A172 (cell line): ENCODE data around the gene RBFOX1. TPM values are rescaled to one million over a fixed set of nuclear protein-coding genes. Genes with fewer than 3 reads are reported as not detected.

Experiments
- DNase-seq: peaks from one replicate; pipeline ENCODE4 v3.0.0-alpha.2; 2015; ENCODE audit warnings: low spot score
- total RNA-seq: library from RNA; depleted of rRNA; stranded (reverse); fragments of >200 nt; shearing (Covaris generic); gene quantifications from 2 replicates; pipeline ENCODE4 v1.2.3, GENCODE V29; 2014

RBFOX1 gene
- total RNA-seq, 1 experiment from 2014 or later: not detected

DNA sequence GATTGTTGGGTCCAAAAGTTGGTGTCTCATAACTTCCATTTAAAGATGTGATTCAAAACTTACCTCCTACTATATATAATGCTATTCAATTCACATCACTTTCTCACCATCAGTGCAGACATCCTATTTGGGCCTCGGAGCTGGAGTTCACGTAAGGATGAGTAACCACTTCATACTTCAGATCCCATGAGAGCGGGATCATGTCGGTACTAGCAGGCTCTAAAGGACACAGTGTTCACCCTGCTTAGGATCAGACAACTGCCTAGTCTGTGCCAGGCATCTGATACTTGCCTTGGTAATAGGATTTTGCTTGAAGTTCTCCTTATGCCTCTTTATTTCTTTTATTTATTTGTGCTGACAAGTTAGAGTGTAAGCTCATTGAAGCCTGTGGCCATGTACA is 39.5 kb downstream of the RBFOX1 start:
- no peak for DNase-seq

DNA sequence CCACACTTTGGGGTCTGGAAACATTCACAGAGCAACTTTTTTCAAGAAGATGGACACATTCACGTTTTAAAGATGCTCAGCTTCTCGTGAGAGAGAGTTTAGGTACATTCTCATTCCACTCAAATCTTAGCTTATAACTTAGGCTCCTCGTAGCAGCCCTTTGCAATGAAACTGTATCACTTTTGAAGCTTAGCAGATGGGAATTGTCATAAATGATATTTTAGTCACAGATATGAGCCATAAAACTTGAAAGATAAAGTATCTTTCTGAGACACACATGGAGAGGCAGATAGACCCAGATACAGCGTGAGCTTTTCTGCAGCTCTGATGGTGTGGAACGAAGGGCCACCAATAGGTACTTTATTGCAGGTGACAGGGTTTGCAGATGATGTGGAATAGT is 41.1 kb downstream of the RBFOX1 start:
- no peak for DNase-seq

DNA sequence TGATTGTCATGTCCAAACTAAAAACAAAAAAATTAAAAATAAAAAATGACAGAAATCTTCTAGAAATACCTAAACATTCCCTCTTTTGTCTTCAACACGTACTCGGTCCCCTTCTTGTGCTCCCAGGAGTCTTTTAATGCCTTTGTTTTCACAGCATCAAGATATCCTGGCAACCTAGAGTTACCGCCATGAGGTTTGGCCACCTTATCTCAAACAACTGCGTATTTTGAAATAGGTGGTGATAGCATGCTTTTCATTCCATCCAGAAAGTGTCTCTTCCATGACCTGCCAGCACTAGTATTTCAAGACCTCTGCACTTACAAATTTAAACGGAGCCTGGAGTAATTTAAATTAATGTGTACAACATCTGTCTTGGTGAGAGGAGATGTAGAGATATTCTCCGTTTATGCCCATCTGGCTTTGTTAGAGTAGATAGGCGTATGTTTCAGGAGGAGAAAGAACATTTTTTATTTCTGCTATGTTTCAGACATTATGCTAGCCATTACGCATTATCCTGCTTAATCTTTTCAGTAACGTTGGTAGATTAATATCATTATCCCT is 42.0 kb downstream of the RBFOX1 start:
- DNase-seq: no peak

DNA sequence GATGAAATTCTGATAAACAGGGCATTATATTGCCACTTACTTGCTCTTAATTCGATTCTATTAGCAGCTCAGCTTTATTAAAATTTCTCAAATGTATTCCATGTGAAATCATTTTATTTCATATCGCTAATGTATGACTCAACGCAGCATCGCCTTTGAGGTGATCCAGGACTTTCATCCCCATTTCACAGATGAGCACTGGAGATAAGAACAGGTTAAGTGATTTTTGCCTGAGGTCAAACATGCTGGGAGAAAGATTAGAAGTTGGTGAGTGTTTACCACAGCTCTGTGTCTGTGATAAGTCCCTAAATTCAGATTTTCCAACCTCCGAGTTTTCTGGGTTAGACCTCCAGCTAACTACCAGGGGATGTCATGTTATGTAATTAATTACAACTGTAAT is 43.6 kb downstream of the RBFOX1 start:
- no peak for DNase-seq

DNA sequence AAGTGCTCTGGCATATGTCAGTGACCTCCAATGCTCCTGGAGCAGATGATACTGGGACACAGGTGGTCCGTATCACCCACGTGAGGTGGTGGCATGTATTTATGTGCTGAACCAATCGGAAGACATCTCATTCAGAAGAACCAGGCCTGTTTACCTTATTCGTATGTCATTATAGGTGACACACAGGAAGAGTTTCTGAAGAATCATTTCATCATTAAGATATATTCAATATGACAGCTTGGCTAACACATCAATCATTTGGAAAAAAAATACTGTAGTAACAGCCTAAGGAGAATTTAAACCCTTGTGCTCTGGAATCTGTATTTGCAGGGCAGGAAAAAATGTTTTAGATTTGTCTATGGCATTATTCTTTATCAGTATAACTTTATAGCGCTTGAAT is 44.6 kb downstream of the RBFOX1 start:
- no peak for DNase-seq

DNA sequence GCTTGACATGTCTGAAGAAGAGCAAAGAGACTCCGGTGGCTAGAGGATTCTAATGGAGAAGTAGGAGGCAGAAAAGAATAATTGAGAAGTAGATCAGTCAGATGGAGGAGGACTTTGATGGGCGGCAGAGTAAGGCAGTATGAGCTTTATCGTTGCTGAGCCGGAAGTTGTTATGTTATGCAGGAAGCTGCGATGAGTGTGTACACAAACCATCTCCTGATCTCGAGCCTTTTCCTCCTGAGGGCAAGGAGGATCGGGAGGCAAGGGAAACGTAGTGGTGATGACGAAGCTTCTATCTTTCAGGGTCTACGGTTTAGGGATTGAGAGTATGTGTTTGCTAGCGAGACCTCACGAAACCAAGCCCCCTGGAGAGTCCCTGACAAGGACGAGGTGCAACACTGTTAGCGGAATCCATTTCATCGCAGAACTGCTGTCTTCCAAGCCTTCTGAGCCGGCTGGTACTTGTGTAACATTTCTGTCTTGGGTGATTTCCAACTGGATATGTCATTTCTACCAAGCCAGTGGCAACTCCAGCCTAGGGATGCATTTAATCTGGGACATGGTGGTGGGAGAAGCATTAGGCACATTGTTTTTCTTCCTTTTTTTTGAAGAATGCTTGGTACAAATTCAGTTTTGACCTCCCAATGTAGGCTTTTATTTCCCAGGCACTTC is 45.5 kb downstream of the RBFOX1 start:
- no peak for DNase-seq

DNA sequence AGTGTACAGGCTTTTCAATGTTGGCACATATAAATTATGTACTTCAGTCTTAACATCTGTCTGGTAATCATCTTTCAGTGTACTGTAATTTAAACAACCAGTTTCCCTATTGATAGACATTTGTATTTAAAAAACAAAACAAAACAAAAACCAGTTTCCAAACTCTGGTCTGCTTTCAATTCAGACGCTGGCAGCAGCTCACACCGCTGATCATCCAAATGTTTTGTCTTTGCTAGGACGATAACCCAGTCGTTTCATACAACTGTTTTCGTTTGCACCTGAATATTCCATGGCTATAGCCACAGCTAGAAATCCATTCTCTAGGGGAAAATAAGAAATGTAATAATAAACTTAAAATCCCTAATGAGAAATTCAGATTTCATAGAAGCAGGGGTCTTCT is 47.8 kb downstream of the RBFOX1 start:
- DNase-seq: no peak

DNA sequence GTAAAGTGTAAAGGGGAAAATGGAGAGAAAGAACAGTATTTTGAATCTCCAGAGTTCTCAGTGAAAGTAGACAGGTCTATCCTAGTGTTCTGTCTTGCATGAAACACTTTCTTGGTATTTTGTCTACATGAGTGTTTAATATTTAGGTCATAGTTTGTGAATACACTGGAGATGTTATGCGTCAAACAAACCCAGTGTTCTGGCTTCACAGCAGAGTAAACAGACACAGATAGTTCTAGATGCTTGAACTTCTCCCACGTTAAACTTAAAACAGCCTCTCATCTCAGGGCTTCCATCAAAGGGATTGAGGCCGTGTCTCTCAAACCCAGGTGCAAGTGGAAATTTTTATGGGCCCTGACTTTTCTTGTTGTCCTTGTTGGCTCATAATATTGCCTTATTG is 48.3 kb downstream of the RBFOX1 start:
- DNase-seq: no peak

DNA sequence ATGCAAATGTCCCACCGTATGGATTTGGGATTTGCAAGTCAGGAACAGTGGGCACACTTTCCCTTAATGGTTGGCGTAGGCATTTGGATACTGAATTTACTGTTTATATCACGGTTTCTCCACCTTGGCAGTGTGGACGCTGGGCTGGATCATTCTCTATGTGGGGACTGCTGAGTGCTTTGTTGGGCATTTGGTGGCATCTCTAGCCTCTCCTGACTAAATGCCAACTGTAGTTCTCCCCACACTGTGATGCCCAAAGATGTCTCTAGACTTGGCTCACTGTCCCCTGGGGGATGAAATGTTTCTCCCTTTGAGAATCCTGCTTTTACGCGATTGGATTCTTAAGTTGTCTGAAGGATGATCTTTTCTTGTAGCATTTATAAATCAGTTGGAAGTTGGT is 49.0 kb downstream of the RBFOX1 start:
- no peak for DNase-seq

DNA sequence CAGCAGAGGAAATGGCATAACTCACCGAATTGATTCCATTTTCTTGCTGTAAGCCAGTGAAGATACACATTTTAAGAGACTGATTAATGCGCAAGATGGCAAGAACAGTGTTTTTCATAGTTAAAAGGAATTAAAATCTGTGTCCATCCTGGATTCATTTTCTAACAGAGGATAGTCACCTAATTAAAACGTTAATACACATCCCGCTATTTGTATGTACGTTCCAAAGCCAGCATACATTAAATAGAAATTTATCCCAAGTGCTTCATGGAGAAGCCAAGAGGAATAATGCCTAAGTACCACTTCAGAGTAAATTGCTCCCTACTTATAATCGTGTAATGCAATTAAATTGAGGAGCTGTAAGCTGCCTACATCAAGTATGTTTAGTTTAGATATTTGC is 49.9 kb downstream of the RBFOX1 start:
- DNase-seq: no peak

DNA sequence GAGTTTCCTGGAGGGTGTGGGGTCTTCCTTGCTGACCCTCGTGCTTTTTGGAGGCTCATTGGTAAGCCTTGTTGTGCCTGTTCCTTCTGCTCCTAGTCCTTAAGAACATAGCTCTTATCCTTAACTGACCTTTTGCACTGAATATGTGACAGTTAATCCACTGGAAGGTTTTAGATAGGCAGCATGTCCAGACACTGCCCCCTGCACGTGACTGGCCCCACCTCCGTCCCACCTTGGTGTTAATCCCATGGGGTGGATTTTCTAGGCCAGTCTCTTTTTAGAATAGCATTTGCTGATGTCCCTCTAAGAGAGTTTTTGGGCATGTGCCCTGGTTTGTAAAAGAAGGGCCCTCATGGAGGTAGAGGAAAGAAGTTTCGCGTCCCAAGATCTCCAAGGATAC is 58.3 kb downstream of the RBFOX1 start:
- no peak for DNase-seq

DNA sequence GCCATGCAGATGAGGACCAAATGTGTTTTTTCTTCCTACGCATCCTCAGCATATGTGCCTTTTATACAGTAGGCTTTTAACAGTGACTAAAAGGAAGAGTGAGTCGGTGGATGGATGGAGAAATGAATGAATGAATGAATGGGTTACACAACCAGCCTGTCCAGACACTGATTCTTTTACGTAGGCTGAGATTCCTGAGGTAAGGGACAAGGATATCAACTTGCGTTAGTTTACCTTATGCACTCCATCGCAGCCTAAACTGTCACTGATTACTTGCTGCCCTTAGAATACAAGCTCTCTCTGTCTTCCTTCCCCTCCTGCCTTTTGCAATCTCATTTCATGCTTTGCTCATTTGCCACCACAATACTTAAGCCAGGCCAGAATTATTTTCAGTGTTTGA is 59.0 kb downstream of the RBFOX1 start:
- DNase-seq: no peak

DNA sequence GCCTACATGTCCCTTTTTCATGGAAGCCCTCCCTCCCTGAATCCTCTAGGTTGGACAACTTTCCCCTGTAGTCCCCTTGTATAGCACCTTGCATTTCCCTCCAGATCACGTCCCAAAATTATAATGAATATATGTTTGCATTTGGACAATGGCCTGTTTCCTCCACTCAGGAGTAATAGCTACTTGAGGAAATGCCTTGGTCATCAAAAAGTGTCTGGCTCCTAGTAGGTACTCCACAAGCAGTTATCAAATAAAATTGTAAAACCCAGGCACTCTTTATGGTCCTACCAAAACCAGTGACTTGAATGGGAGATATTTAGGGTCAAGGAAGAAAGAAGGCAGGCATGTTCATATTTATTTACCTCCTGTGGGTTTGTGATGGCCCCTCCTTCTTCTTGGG is 59.6 kb downstream of the RBFOX1 start:
- DNase-seq: no peak

DNA sequence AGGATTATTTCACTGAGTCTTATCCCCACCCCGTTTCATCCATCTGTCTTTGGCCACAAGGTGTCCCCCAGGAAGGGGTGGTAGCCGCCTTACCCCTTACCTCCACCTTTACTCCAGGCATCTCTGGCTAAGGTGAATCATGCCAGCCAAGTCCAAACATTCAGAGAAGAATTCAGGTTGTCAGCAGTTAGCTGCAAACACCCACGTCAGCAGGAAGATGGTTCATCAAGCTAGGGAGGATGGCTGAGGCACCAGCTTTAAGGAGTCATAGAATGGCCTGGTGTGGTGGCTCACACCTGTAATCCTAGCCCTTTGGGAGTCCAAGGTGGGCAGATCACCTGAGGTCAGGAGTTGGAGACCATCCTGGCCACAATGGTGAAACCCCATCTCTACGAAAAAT is 61.0 kb downstream of the RBFOX1 start:
- no peak for DNase-seq

DNA sequence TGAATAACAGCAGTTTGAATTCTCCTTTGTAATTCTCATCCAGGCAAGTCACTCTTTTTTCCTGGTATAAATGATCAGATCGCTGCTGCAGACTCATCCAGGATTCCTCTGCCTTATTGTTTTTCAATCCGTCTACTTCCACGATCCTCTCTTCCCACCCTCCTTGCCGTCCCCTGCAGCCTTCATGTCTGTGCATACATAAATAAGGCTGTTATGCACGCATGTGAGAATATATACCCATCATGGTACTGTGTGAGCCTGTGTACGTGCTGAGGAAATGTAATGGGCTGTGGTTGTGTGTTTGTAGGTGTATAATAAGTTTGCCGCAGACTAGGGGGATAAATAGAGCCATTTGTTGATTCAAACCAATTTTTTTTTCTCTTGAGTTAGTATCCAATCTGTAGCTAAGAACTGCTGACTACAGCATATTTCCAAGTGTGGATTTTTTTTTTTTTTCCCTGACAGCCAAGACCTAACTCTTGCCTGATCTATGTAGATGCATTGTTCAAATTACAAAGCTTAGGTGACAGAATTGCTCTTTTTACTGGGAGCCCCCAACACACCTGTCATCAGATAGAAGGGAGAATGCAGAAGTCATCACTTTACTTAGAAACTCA is 62.2 kb downstream of the RBFOX1 start:
- DNase-seq: no peak

DNA sequence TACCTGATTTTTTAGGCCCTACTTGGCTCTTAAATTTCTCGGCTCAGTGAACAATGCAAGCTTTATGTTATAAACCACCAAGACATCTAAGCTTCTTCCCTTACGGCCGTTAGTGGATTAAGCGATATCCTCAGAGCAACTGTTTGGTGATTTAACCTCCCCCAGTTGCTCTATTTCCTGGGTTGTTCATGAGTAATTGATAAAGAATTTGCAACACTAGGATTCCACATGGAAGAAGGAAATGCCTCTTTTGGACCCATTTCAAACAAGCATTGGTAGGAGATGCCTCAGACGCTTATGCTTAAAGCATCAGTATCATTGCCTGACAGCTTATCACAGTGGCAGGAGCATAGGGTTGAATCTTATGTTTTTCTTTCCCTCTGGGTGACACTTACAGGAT is 65.3 kb downstream of the RBFOX1 start:
- no peak for DNase-seq

DNA sequence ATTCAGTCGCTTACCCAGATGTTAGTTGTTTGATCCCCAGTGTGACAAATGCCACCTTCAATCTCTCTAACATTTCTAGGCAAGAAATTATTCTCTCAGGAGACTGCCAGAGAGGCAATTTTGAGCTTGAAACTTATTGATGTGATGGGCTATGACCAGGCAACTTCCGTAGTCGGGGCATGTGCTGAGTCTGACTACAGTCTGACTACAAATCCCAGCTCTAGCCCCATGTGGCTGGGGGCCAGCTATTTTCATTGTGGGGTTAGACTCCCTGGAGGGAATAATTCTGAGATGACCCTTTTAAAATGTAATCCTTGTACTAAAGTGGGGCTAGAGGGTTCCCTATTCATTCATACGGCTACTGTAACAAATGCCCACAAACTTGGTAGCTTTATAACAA is 65.9 kb downstream of the RBFOX1 start:
- DNase-seq: no peak

DNA sequence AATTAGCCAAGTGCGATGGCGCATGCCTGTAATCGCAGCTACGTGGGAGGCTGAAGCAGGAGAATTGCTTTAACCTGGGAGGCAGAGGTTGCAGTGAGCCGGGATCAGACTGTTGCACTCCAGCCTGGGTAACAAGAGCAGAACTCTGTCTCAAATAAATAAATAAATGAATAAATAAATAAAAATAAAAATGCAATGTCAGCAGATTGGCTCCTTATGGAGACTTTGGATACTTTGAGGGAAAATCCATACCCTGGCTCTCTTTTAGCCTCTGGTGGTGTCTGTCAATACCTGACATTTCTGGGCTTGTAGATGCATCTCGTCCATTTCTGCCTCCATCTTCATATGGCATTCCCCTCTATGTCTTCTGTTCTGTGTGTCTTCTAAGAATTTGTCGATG is 66.7 kb downstream of the RBFOX1 start:
- DNase-seq: no peak

DNA sequence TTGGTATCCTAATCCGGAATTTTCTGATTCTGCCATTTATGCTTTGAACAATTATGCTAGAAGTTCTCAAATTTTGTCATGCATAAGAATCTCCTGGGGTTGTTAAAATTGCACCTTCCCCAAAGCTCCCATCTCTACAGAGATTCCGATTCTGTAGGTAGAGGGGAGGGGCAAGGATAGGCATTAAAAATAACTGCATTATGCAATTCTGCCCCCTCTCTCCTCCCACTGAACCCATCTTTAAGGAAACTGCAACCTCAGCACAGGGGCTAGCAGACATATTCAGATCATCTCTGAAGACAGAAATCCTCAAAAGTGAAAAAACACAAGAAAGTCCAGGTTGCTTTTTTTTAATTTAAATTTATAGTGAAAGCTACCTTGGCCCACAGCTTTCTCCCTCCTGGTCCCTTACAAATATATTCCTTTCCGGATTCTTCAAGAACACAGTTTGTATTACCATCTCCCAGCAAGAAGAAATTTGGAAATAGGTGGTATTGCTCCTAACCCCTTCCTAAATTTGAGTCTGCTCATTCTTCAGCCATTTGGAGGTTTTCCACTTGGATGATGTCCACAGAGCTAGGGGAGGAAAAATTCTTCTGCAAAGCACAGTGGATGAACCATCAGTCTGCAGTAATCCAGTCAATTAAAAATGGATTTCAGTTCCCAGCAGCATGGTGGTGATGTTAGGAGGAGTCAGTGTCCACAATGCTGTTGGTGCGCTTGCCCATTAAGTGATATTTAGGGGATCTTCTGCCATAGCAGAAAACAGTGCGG is 67.7 kb downstream of the RBFOX1 start:
- no peak for DNase-seq

DNA sequence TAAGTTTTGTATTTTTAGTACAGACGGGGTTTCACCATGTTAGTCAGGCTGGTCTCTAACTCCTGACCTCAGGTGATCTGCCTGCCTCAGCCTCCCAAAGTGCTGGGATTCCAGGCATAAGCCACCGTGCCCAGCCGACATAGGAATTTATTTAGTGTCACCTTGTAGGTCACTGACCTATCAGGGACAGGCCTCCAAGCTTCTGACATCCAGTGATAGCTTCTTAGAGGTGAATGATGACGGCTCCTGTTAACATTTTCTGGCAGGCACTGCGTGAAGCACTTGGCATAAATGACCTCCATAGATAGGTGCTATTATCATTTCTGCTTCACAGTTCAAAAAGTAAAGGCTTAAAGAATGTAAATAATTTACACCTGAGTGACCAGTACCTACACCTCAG is 71.6 kb downstream of the RBFOX1 start:
- DNase-seq: no peak

DNA sequence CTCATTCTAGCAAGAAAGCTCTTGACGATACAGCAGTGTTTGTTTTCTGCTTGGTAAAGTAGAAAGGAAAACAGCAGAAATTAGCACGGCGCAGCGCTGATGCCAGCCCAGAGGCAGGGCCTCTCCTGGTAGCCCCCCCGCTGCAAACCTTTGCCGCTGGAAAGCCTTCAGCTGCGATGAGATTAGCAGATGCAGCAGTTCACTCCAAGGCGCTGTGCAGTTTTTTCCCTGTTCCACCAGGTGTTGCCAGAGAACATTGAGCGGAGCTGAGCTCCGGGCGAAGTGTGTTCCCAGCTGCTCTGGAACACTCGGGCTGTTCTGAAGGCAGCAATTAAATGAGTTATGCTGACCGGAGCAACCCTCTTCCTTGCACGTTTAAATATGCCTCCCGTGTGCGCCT is 72.5 kb downstream of the RBFOX1 start:
- DNase-seq: no peak

DNA sequence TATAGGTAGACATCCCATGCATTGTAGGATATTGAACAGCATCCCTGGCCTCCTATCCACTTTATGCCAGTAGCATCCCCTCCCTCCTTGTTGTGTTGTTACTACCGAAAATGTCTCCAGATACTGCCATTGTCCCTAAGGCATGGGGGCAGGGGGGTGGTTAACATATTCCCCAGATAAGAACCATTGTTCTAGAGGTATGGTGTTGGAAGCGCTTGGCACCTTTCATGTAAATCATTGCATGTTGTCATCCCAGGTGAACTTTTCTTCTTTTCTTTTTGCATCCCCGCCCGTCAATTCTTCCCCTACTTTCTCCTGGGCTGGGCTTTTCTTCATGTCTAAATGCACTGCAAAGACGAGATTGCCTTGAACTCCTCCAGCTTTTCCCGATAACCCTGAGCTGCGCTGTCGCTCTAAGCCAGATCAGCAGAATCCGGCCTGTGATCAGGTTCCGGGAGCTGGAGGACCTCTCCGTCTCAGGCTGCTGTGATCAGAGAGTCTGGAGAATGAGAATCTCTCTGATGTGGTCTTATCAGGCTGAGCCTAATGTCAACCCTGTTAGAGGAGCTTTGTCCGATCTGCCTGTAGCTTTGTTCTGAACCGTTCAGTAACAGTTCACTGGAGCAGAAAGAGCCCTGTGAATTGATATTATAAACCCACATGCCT is 76.2 kb downstream of the RBFOX1 start:
- DNase-seq: no peak
